Trophoblast cell (in vitro differentiated cells and primary cell): ENCODE data around the gene PDE4D.

Source experiments
- DNase-seq, 2 donors: peaks; one replicate each; pipeline ENCODE4 v3.0.0-alpha.2; 2016
- H2AFZ ChIP-seq: 2 replicates; pipeline ENCODE4 v1.6.1; 2013; ENCODE audit warnings: low read length, moderate library complexity, mild to moderate bottlenecking; ENCODE audit not compliant: insufficient read depth, poor library complexity
- H2AK5ac ChIP-seq: 2 replicates; pipeline ENCODE4 v1.6.1; 2013; ENCODE audit warnings: mild to moderate bottlenecking, low read length
- H2BK120ac ChIP-seq: 2 replicates; pipeline ENCODE4 v1.6.1; 2013; ENCODE audit warnings: low read length, mild to moderate bottlenecking, moderate library complexity; ENCODE audit not compliant: insufficient read depth, poor library complexity
- H2BK12ac ChIP-seq: 2 replicates; pipeline ENCODE4 v1.6.1; 2013; ENCODE audit warnings: mild to moderate bottlenecking, low read length, moderate library complexity
- H2BK5ac ChIP-seq: 2 replicates; pipeline ENCODE4 v1.6.1; 2013; ENCODE audit warnings: low read length, low read depth, moderate library complexity, mild to moderate bottlenecking; ENCODE audit not compliant: poor library complexity
- H3K14ac ChIP-seq: 2 replicates; pipeline ENCODE4 v1.6.1; 2013; ENCODE audit warnings: mild to moderate bottlenecking, low read length
- H3K18ac ChIP-seq: 2 replicates; pipeline ENCODE4 v1.6.1; 2013; ENCODE audit warnings: mild to moderate bottlenecking, low read length
- H3K23ac ChIP-seq: 2 replicates; pipeline ENCODE4 v1.6.1; 2013; ENCODE audit warnings: low read length
- H3K27ac ChIP-seq: 2 replicates; pipeline ENCODE4 v1.5.1; 2013; ENCODE audit warnings: low read depth, mild to moderate bottlenecking, inconsistent platforms, low read length, moderate library complexity
- H3K27me3 ChIP-seq: 2 replicates; pipeline ENCODE4 v1.6.1; 2013; ENCODE audit warnings: inconsistent platforms, mild to moderate bottlenecking, low read length, moderate library complexity; ENCODE audit not compliant: insufficient read depth
- H3K36me3 ChIP-seq, 2 experiments: 1 replicate in 1 of 2; 2 replicates in 1 of 2; pipeline ENCODE4 v1.6.1; 2013; ENCODE audit warnings: low read length in 2 of 2, mild to moderate bottlenecking in 2 of 2, moderate library complexity in 1 of 2; ENCODE audit not compliant: insufficient read depth in 2 of 2, control insufficient read depth in 1 of 2
- H3K4ac ChIP-seq: 2 replicates; pipeline ENCODE4 v1.6.1; 2013; ENCODE audit warnings: low read depth, mild to moderate bottlenecking, low read length, moderate library complexity
- H3K4me1 ChIP-seq, 2 experiments: 1 replicate in 1 of 2; 2 replicates in 1 of 2; pipeline ENCODE4 v1.6.1; 2013; ENCODE audit warnings: low read length in 2 of 2, mild to moderate bottlenecking in 2 of 2, moderate library complexity in 1 of 2; ENCODE audit not compliant: insufficient read depth in 2 of 2, control insufficient read depth in 1 of 2
- H3K4me2 ChIP-seq: 2 replicates; pipeline ENCODE4 v1.6.1; 2013; ENCODE audit warnings: inconsistent platforms, mild to moderate bottlenecking, low read length, moderate library complexity
- H3K4me3 ChIP-seq: 2 replicates; pipeline ENCODE4 v1.5.1; 2013; ENCODE audit warnings: mild to moderate bottlenecking, low read depth, low read length, inconsistent platforms
- H3K79me1 ChIP-seq: one replicate; pipeline ENCODE4 v1.6.1; 2013; ENCODE audit warnings: low read length
- H3K79me2 ChIP-seq: 2 replicates; pipeline ENCODE4 v1.6.1; 2013; ENCODE audit warnings: low read length, mild to moderate bottlenecking; ENCODE audit not compliant: control insufficient read depth, insufficient read depth, poor library complexity
- H3K9ac ChIP-seq: 2 replicates; pipeline ENCODE4 v1.6.1; 2013; ENCODE audit warnings: mild to moderate bottlenecking, low read length
- H3K9me3 ChIP-seq: 2 replicates; pipeline ENCODE4 v1.6.1; 2013; ENCODE audit warnings: low read depth, mild to moderate bottlenecking, control low read depth, inconsistent platforms, low read length; ENCODE audit not compliant: insufficient read depth
- H4K12ac ChIP-seq: 2 replicates; pipeline ENCODE4 v1.6.1; 2013; ENCODE audit warnings: low read depth, mild to moderate bottlenecking, low read length, moderate library complexity
- H4K8ac ChIP-seq: 2 replicates; pipeline ENCODE4 v1.6.1; 2013; ENCODE audit warnings: low read depth, mild to moderate bottlenecking, low read length, moderate library complexity
- H4K91ac ChIP-seq: one replicate; pipeline ENCODE4 v1.6.1; 2013; ENCODE audit warnings: low read depth, mild to moderate bottlenecking, low read length, moderate library complexity
- WGBS: extraction: QIAGEN DNeasy Blood & Tissue Kit; methylation state at CpG from one replicate; pipeline ENCODE4 v1.1.7; 2013; ENCODE audit warnings: missing lambda C conversion rate; ENCODE audit not compliant: insufficient read length, insufficient coverage; ENCODE audit errors: extremely low coverage; 5-methylcytosine and 5-hydroxymethylcytosine counted together

Gene PDE4D

GRCh38 chr5:59146729-59147128 is 746.8 kb downstream of the PDE4D start:
- Histone ChIP-seq H2BK120ac (no peak overlapping the region), H3K36me3 (peaks cover 0 to 2% of the 10 kb centered on the region in 2 experiments), H3K4me1 (no peaks in the 10 kb centered on the region), H2BK12ac (no peak overlapping the region), H2BK5ac (no peak overlapping the region), H3K27me3 (no peaks in the 10 kb centered on the region), H3K27ac (no peak overlapping the region), H3K4me3 (no peak overlapping the region), H3K9ac (no peak overlapping the region), H4K8ac (no peak overlapping the region), H2AK5ac (no peak overlapping the region), H3K4me2 (no peak overlapping the region), H3K79me1 (no peaks in the 10 kb centered on the region), H4K91ac (no peak overlapping the region), H3K79me2 (no peaks in the 10 kb centered on the region), H3K14ac (no peak overlapping the region), H3K9me3 (peaks cover 2% of the 10 kb centered on the region), H2AFZ (no peak overlapping the region), H3K23ac (no peak overlapping the region), H3K4ac (no peak overlapping the region), H4K12ac (no peak overlapping the region), H3K18ac (no peak overlapping the region)
- no peak for DNase-seq
- no CpG with 5 or more reads among the region's 3 CpGs for WGBS

- WGBS: no CpG with 5 or more reads among the region's 3 CpGs
- no peak overlapping the region for H2BK120ac ChIP-seq
- peaks cover 2% of the 10 kb centered on the region for H3K9me3 ChIP-seq
- H2AK5ac ChIP-seq: no peak overlapping the region
- no peak overlapping the region for H2BK5ac ChIP-seq
- no peak overlapping the region for H3K4me3 ChIP-seq
- H3K79me1 ChIP-seq: no peaks in the 10 kb centered on the region
- H3K79me2 ChIP-seq: no peaks in the 10 kb centered on the region
- no peaks in the 10 kb centered on the region for H3K36me3 ChIP-seq
- H2AFZ ChIP-seq: no peak overlapping the region
- H3K27me3 ChIP-seq: no peaks in the 10 kb centered on the region
- H3K9ac ChIP-seq: no peak overlapping the region
- H3K23ac ChIP-seq: no peak overlapping the region
- no peak overlapping the region for H3K4me2 ChIP-seq
- H3K27ac ChIP-seq: no peak overlapping the region
- no peak overlapping the region for H4K8ac ChIP-seq
- H3K4me1 ChIP-seq: no peaks in the 10 kb centered on the region
- no peak overlapping the region for H3K18ac ChIP-seq
- DNase-seq: no peak
- H2BK12ac ChIP-seq: no peak overlapping the region
- H4K91ac ChIP-seq: no peak overlapping the region
- H3K4ac ChIP-seq: no peak overlapping the region
- H3K14ac ChIP-seq: no peak overlapping the region
- no peak overlapping the region for H4K12ac ChIP-seq
Observed at GRCh38 chr5:59143926-59144333, 749.6 kb downstream of the PDE4D start.

DNA sequence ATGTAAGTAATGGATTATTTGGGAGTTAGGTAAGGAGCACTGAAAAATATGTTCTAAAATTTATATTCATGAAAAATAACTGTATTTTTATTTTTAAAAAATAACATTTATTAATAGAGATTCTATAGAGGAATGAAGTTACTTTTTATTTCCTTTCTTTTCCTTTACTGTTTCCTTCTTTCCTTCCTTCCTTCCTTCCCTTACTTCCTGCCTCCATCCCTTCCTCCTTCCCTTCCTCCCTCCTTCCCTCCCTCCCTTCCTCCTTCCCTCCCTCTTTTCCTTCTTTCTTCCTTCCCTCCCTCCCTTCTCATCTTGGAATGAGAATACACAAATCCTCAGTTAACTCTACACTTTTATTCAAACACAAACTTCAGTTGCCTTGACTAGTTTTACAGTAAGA is 750.6 kb downstream of the PDE4D start:
- DNase-seq: no peak
- no peak overlapping the region for H3K4ac ChIP-seq
- no peak overlapping the region for H3K14ac ChIP-seq
- H2AK5ac ChIP-seq: no peak overlapping the region
- H4K91ac ChIP-seq: no peak overlapping the region
- no peak overlapping the region for H3K4me3 ChIP-seq
- H3K79me1 ChIP-seq: no peaks in the 10 kb centered on the region
- no peak overlapping the region for H2BK120ac ChIP-seq
- H2BK5ac ChIP-seq: no peak overlapping the region
- H2AFZ ChIP-seq: no peak overlapping the region
- H3K79me2 ChIP-seq: no peaks in the 10 kb centered on the region
- no peak overlapping the region for H3K4me2 ChIP-seq
- H3K4me1 ChIP-seq: no peaks in the 10 kb centered on the region
- no peak overlapping the region for H4K12ac ChIP-seq
- no peak overlapping the region for H3K23ac ChIP-seq
- no peak overlapping the region for H3K9ac ChIP-seq
- H3K18ac ChIP-seq: no peak overlapping the region
- H3K36me3 ChIP-seq: no peaks in the 10 kb centered on the region
- H4K8ac ChIP-seq: no peak overlapping the region
- H3K27ac ChIP-seq: no peak overlapping the region
- no peak overlapping the region for H2BK12ac ChIP-seq
- H3K9me3 ChIP-seq: peaks cover 2% of the 10 kb centered on the region
- H3K27me3 ChIP-seq: no peaks in the 10 kb centered on the region

DNA sequence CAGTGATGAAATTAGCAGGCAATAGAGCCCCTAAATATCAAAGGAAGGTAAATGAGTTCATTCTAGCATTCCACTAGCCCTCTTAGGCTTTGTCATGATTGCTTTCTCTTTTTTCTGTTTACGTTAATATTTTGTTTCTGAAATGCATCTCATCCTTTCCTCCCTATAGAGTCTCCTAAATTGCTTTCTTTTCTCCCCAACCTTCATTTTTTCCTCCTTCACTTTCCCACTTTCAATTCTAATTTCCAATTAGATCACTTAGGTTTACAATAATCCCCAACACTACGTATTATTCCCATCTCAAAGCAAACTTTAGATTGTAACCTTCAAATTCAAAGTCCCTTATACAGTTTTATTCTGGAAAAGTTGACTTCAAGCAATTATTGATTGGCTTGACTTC is 751.4 kb downstream of the PDE4D start:
- H3K27ac ChIP-seq: no peak overlapping the region
- H2BK12ac ChIP-seq: no peak overlapping the region
- H3K23ac ChIP-seq: no peak overlapping the region
- H3K4me1 ChIP-seq: no peaks in the 10 kb centered on the region
- WGBS: 100% methylated on average over 1 of the region's 2 CpGs
- H3K4me2 ChIP-seq: no peak overlapping the region
- H2AFZ ChIP-seq: no peak overlapping the region
- no peak overlapping the region for H3K18ac ChIP-seq
- no peak overlapping the region for H3K14ac ChIP-seq
- no peak overlapping the region for H4K12ac ChIP-seq
- H3K36me3 ChIP-seq: no peaks in the 10 kb centered on the region
- peaks cover 2% of the 10 kb centered on the region for H3K9me3 ChIP-seq
- H3K79me1 ChIP-seq: no peaks in the 10 kb centered on the region
- H3K4me3 ChIP-seq: no peak overlapping the region
- H4K91ac ChIP-seq: no peak overlapping the region
- H3K79me2 ChIP-seq: no peaks in the 10 kb centered on the region
- no peaks in the 10 kb centered on the region for H3K27me3 ChIP-seq
- H3K9ac ChIP-seq: no peak overlapping the region
- H2BK5ac ChIP-seq: no peak overlapping the region
- no peak for DNase-seq
- no peak overlapping the region for H2AK5ac ChIP-seq
- H4K8ac ChIP-seq: no peak overlapping the region
- no peak overlapping the region for H3K4ac ChIP-seq
- H2BK120ac ChIP-seq: no peak overlapping the region
